ENCODE results near the gene TARBP1.

TARBP1 gene

DNA sequence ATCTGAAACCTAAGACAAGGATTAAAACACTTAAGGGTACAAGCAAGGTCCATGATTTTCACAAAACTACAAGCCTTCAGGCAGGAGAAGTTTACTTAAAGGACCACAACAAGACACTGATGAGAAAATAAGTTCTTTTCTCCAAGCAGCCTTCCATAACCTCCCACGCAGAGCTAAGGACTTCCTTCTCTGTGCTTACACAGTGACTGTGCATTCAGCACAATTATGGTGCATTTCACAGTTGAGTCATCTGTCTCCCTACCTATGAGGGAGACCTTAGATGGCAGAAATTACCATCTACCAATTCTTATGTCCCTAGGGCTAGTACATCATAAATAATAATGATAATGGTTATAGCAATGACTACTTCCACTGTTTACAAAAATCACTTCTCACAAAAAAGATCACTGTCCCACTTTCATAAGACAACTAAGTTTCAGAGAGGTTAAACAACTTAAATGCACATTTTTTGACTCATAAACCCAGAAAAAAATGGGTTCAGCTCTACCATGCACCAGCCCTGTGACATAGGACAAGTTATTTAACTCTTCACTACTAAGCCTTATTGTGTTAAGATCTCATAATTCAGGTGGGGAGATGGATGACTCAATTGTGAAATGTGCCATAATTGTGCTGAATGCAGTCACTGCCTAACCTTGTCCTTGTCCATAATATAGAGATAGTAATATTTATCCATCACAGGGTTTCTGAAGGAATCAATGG lies 45.3 kb downstream of the TARBP1 start:
- H3K36me3 ChIP-seq (ENCODE audit: control insufficient read depth, insufficient read depth, low read length): no peaks in the 10 kb centered on the region; the same call in 1 of the 2 replicates
- no peaks in the 10 kb centered on the region for H3K27me3 ChIP-seq (ENCODE audit: control insufficient read depth, insufficient read depth, low read length)
- WGBS (ENCODE audit: insufficient coverage, insufficient read length): no CpG with 5 or more reads among the region's 1 CpG
- H3K27ac ChIP-seq (ENCODE audit: low read length): no peak overlapping the region
- H3K9me3 ChIP-seq (ENCODE audit: control insufficient read depth, insufficient read depth, low read length): no peaks in the 10 kb centered on the region
- no peak for DNase-seq (ENCODE audit: low read depth, low spot score)
- H3K4me3 ChIP-seq (ENCODE audit: low read length): no peak overlapping the region
- no peaks in the 10 kb centered on the region for H3K4me1 ChIP-seq (ENCODE audit: control insufficient read depth, insufficient read depth, low read length)

- H3K27me3 ChIP-seq (ENCODE audit: control insufficient read depth, insufficient read depth, low read length): no peaks in the 10 kb centered on the region
- H3K4me3 ChIP-seq (ENCODE audit: low read length): no peak overlapping the region
- DNase-seq (ENCODE audit: low read depth, low spot score): no peak
- WGBS (ENCODE audit: insufficient coverage, insufficient read length): no CpG with 5 or more reads among the region's 4 CpGs
- H3K36me3 ChIP-seq (ENCODE audit: control insufficient read depth, insufficient read depth, low read length): no peaks in the 10 kb centered on the region
- H3K4me1 ChIP-seq (ENCODE audit: control insufficient read depth, insufficient read depth, low read length): no peaks in the 10 kb centered on the region
- no peaks in the 10 kb centered on the region for H3K9me3 ChIP-seq (ENCODE audit: control insufficient read depth, insufficient read depth, low read length)
- no peak overlapping the region for H3K27ac ChIP-seq (ENCODE audit: low read length)
Measured at GRCh38 chr1:234431255-234431654, 47.7 kb downstream of the TARBP1 start.

GRCh38 chr1:234430691-234431090 lies 48.3 kb downstream of the TARBP1 start:
- Histone ChIP-seq H3K9me3 (ENCODE audit: control insufficient read depth, insufficient read depth, low read length) (no peaks in the 10 kb centered on the region), H3K27me3 (ENCODE audit: control insufficient read depth, insufficient read depth, low read length) (no peaks in the 10 kb centered on the region), H3K27ac (ENCODE audit: low read length) (no peak overlapping the region), H3K4me3 (ENCODE audit: low read length) (no peak overlapping the region), H3K36me3 (ENCODE audit: control insufficient read depth, insufficient read depth, low read length) (no peaks in the 10 kb centered on the region), H3K4me1 (ENCODE audit: control insufficient read depth, insufficient read depth, low read length) (no peaks in the 10 kb centered on the region)
- WGBS (ENCODE audit: insufficient coverage, insufficient read length): no CpG with 5 or more reads among the region's 5 CpGs
- no peak for DNase-seq (ENCODE audit: low read depth, low spot score)

GRCh38 chr1:234429434-234429806 lies 49.6 kb downstream of the TARBP1 start:
- H3K9me3 ChIP-seq (ENCODE audit: control insufficient read depth, insufficient read depth, low read length): no peaks in the 10 kb centered on the region
- no peak overlapping the region for H3K27ac ChIP-seq (ENCODE audit: low read length)
- no peaks in the 10 kb centered on the region for H3K36me3 ChIP-seq (ENCODE audit: control insufficient read depth, insufficient read depth, low read length)
- no peak for DNase-seq (ENCODE audit: low read depth, low spot score)
- no CpG with 5 or more reads among the region's 5 CpGs for WGBS (ENCODE audit: insufficient coverage, insufficient read length)
- no peaks in the 10 kb centered on the region for H3K4me1 ChIP-seq (ENCODE audit: control insufficient read depth, insufficient read depth, low read length)
- no peaks in the 10 kb centered on the region for H3K27me3 ChIP-seq (ENCODE audit: control insufficient read depth, insufficient read depth, low read length)
- no peak overlapping the region for H3K4me3 ChIP-seq (ENCODE audit: low read length)

GRCh38 chr1:234427950-234428646 lies 50.9 kb downstream of the TARBP1 start:
- Histone ChIP-seq H3K36me3 (ENCODE audit: control insufficient read depth, insufficient read depth, low read length) (no peaks in the 10 kb centered on the region), H3K9me3 (ENCODE audit: control insufficient read depth, insufficient read depth, low read length) (no peaks in the 10 kb centered on the region), H3K4me3 (ENCODE audit: low read length) (no peak overlapping the region), H3K4me1 (ENCODE audit: control insufficient read depth, insufficient read depth, low read length) (no peaks in the 10 kb centered on the region), H3K27ac (ENCODE audit: low read length) (no peak overlapping the region), H3K27me3 (ENCODE audit: control insufficient read depth, insufficient read depth, low read length) (no peaks in the 10 kb centered on the region)
- no CpG with 5 or more reads among the region's 8 CpGs for WGBS (ENCODE audit: insufficient coverage, insufficient read length)
- no peak for DNase-seq (ENCODE audit: low read depth, low spot score)

DNA sequence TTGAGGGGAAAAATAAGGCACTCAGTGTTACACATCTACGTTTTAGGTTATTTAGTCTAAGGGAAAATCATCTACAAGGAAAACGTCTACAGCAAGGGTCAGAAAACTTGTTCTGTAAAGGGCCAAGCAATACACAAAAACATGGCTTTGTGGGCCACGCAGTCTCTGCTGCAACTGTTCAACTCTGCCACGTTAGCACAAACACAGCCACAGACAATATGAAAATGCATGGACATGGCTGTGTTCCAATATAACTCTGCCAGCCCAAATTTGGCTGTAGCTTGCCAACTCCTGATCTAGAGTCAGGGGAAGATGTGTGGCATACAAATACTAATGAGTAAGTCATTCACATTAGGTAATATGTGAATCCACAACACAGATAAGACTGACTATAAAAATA lies 65.0 kb downstream of the TARBP1 start:
- H3K9me3 ChIP-seq (ENCODE audit: control insufficient read depth, insufficient read depth, low read length): no peaks in the 10 kb centered on the region
- no peak overlapping the region for H3K4me3 ChIP-seq (ENCODE audit: low read length)
- DNase-seq (ENCODE audit: low read depth, low spot score): no peak
- no peak overlapping the region for H3K27ac ChIP-seq (ENCODE audit: low read length)
- no CpG with 5 or more reads among the region's 4 CpGs for WGBS (ENCODE audit: insufficient coverage, insufficient read length)
- no peaks in the 10 kb centered on the region for H3K4me1 ChIP-seq (ENCODE audit: control insufficient read depth, insufficient read depth, low read length)
- H3K36me3 ChIP-seq (ENCODE audit: control insufficient read depth, insufficient read depth, low read length): no peaks in the 10 kb centered on the region
- H3K27me3 ChIP-seq (ENCODE audit: control insufficient read depth, insufficient read depth, low read length): no peaks in the 10 kb centered on the region

GRCh38 chr1:234413485-234413884 lies 65.5 kb downstream of the TARBP1 start:
- Histone ChIP-seq H3K4me3 (ENCODE audit: low read length) (no peak overlapping the region), H3K9me3 (ENCODE audit: control insufficient read depth, insufficient read depth, low read length) (no peaks in the 10 kb centered on the region), H3K36me3 (ENCODE audit: control insufficient read depth, insufficient read depth, low read length) (no peaks in the 10 kb centered on the region), H3K27me3 (ENCODE audit: control insufficient read depth, insufficient read depth, low read length) (no peaks in the 10 kb centered on the region), H3K4me1 (ENCODE audit: control insufficient read depth, insufficient read depth, low read length) (no peaks in the 10 kb centered on the region), H3K27ac (ENCODE audit: low read length) (no peak overlapping the region)
- WGBS (ENCODE audit: insufficient coverage, insufficient read length): no CpG with 5 or more reads among the region's 9 CpGs
- no peak for DNase-seq (ENCODE audit: low read depth, low spot score)

DNA sequence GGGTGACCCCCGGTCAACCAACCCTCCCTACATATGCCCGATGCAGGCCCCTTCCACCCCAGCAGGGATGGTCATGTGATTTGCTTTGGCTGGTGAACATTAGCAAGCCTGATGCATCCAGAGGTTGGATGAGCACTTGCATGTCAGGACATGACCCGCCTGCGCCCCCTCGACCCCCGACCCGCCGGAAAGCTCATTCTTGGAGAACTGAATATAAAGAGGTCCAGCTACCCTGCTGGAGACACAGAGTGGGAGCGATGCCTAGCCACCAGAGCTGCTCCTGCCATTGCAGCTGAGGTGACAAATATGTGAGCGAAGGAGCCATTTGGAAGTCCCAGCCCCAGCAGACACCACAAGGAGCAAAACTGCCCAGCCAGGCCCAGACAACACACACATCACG lies 66.1 kb downstream of the TARBP1 start:
- no peak overlapping the region for H3K4me3 ChIP-seq (ENCODE audit: low read length)
- H3K27ac ChIP-seq (ENCODE audit: low read length): no peak overlapping the region
- H3K9me3 ChIP-seq (ENCODE audit: control insufficient read depth, insufficient read depth, low read length): no peaks in the 10 kb centered on the region
- H3K27me3 ChIP-seq (ENCODE audit: control insufficient read depth, insufficient read depth, low read length): no peaks in the 10 kb centered on the region
- no peaks in the 10 kb centered on the region for H3K36me3 ChIP-seq (ENCODE audit: control insufficient read depth, insufficient read depth, low read length)
- no peak for DNase-seq (ENCODE audit: low read depth, low spot score)
- no peaks in the 10 kb centered on the region for H3K4me1 ChIP-seq (ENCODE audit: control insufficient read depth, insufficient read depth, low read length)
- no CpG with 5 or more reads among the region's 11 CpGs for WGBS (ENCODE audit: insufficient coverage, insufficient read length)

DNA sequence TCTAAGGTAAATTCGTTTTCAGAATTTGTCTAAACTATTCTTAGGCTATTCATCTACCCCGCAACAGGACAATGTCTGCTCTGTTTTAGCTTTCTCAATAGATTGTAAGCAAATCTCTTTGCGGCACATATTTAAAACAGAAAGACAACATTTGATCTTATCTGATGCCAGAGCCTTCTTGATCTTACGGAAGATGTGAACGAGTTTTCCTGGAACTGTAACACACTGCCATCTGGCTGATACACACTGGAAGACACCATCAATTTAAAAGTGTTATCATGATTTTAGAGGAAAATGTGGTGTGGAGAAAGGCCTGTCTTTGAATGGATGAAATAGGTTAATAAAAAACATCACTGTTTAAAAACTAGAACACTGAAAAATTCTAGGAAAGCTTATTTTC lies 69.7 kb downstream of the TARBP1 start:
- H3K4me1 ChIP-seq (ENCODE audit: control insufficient read depth, insufficient read depth, low read length): no peaks in the 10 kb centered on the region
- DNase-seq (ENCODE audit: low read depth, low spot score): no peak
- H3K4me3 ChIP-seq (ENCODE audit: low read length): no peak overlapping the region
- no peaks in the 10 kb centered on the region for H3K36me3 ChIP-seq (ENCODE audit: control insufficient read depth, insufficient read depth, low read length)
- H3K27ac ChIP-seq (ENCODE audit: low read length): no peak overlapping the region
- no CpG with 5 or more reads among the region's 5 CpGs for WGBS (ENCODE audit: insufficient coverage, insufficient read length)
- H3K27me3 ChIP-seq (ENCODE audit: control insufficient read depth, insufficient read depth, low read length): no peaks in the 10 kb centered on the region
- H3K9me3 ChIP-seq (ENCODE audit: control insufficient read depth, insufficient read depth, low read length): no peaks in the 10 kb centered on the region

DNA sequence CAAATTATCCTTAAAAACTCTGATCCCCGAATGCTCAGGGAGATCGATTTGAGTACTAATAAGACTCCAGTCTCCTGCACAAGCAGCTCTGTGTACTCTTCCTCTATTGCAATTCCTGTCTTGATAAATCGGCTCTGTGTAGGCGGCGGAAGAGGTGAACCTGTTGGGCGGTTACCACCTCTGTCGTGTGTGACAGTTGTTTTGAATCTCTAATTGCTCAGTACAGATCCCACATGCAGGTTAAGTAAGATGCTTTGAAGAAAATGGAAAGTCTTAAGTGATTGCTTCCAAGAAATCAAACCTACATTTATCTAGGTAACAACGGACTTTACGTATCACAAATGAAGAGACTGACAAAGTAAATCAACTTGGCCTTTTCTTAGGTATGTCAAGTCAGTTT lies 70.2 kb downstream of the TARBP1 start:
- Histone ChIP-seq H3K27me3 (ENCODE audit: control insufficient read depth, insufficient read depth, low read length) (no peaks in the 10 kb centered on the region), H3K4me3 (ENCODE audit: low read length) (no peak overlapping the region), H3K9me3 (ENCODE audit: control insufficient read depth, insufficient read depth, low read length) (no peaks in the 10 kb centered on the region), H3K4me1 (ENCODE audit: control insufficient read depth, insufficient read depth, low read length) (no peaks in the 10 kb centered on the region), H3K36me3 (ENCODE audit: control insufficient read depth, insufficient read depth, low read length) (no peaks in the 10 kb centered on the region), H3K27ac (ENCODE audit: low read length) (no peak overlapping the region)
- WGBS (ENCODE audit: insufficient coverage, insufficient read length): no CpG with 5 or more reads among the region's 9 CpGs
- no peak for DNase-seq (ENCODE audit: low read depth, low spot score)

DNA sequence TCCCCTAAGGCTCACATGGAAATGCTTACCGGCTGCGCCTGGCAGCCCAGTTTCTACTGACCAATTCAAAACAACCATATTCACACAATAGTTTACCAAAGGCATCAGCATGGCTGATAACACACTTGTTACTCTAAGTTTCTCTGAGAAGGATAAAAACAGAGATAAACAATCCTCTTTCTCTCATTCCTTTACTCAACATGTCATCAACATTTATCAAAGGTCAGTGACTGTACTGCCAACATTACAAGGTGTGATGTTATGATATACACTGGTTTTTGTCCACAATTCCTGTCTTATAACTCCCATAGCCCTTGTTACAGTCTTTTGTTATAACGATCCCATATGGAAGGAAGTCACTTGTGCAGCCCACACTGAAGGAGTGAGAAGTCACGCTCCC lies 72.1 kb downstream of the TARBP1 start:
- H3K27ac ChIP-seq (ENCODE audit: low read length): no peak overlapping the region
- H3K36me3 ChIP-seq (ENCODE audit: control insufficient read depth, insufficient read depth, low read length): no peaks in the 10 kb centered on the region
- DNase-seq (ENCODE audit: low read depth, low spot score): no peak
- H3K9me3 ChIP-seq (ENCODE audit: control insufficient read depth, insufficient read depth, low read length): no peaks in the 10 kb centered on the region
- H3K4me3 ChIP-seq (ENCODE audit: low read length): no peak overlapping the region
- H3K4me1 ChIP-seq (ENCODE audit: control insufficient read depth, insufficient read depth, low read length): no peaks in the 10 kb centered on the region
- no CpG with 5 or more reads among the region's 4 CpGs for WGBS (ENCODE audit: insufficient coverage, insufficient read length)
- no peaks in the 10 kb centered on the region for H3K27me3 ChIP-seq (ENCODE audit: control insufficient read depth, insufficient read depth, low read length)

All from iPS DF 6.9 (cell line).